T follicular helper cell (primary cell): ENCODE data around the gene OSTN.

Experiments
- DNase-seq: peaks from one replicate; pipeline ENCODE4 v3.0.0-alpha.2; 2020; ENCODE audit warnings: low read depth

OSTN gene

GRCh38 chr3:191313296-191313695, 114.3 kb downstream of the OSTN start:
- no peak for DNase-seq

DNA sequence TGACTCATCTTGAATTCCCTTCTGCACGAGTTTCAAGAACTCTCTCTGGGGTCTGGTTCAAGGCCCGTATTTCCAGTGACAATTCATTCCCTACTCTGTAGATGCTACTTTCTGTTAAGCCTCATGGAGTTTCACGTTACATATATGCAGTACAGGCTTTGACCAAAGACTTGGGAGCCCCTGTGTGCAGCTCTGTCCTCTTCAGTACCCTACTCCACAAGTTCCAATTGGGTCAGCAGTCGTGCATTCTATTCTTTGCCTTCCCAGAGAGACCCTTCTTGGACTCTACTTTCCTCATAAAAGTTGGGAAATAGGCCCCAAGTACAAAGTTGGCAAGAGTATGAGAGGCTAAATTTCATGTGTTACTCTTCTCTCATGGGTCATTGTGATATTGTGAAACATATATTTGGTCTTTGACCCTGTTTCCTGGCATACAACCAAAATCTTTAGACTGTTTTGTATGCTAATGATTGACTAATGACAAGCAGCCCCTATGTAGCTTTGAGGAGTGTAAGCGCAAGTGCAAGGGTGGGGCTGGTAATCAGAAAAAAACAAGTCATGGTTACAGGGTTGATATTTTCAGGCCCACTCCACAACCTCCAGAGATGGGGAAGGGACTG, 115.2 kb downstream of the OSTN start:
- DNase-seq = no peak
